ENCODE measurements around the gene FAM171A1.

FAM171A1 gene

GRCh38 chr10:15374566-15374965 lies 3.5 kb upstream of the FAM171A1 start:
- no peak overlapping the region for H3K27ac ChIP-seq (ENCODE audit: insufficient read depth, low read length, poor library complexity, severe bottlenecking)
- no peak for DNase-seq
- no peaks in the 10 kb centered on the region for H3K4me1 ChIP-seq (ENCODE audit: control insufficient read depth, insufficient read depth, low read length, poor library complexity, severe bottlenecking)
- no peak overlapping the region for H3K4me3 ChIP-seq (ENCODE audit: insufficient read depth, low read depth, low read length, poor library complexity, severe bottlenecking)
- no peaks in the 10 kb centered on the region for H3K9me3 ChIP-seq (ENCODE audit: control insufficient read depth, low read length)
- H3K36me3 ChIP-seq (ENCODE audit: control insufficient read depth, insufficient read depth, low read length): no peaks in the 10 kb centered on the region
- no peaks in the 10 kb centered on the region for H3K27me3 ChIP-seq (replicated peaks; ENCODE audit: control insufficient read depth, insufficient read depth, low read length, poor library complexity, severe bottlenecking)

GRCh38 chr10:15374156-15374555 lies 3.1 kb upstream of the FAM171A1 start:
- no peak for DNase-seq
- H3K9me3 ChIP-seq (ENCODE audit: control insufficient read depth, low read length): no peaks in the 10 kb centered on the region
- H3K27me3 ChIP-seq (replicated peaks; ENCODE audit: control insufficient read depth, insufficient read depth, low read length, poor library complexity, severe bottlenecking): no peaks in the 10 kb centered on the region
- H3K36me3 ChIP-seq (ENCODE audit: control insufficient read depth, insufficient read depth, low read length): no peaks in the 10 kb centered on the region
- H3K4me3 ChIP-seq (ENCODE audit: insufficient read depth, low read depth, low read length, poor library complexity, severe bottlenecking): no peak overlapping the region
- H3K4me1 ChIP-seq (ENCODE audit: control insufficient read depth, insufficient read depth, low read length, poor library complexity, severe bottlenecking): no peaks in the 10 kb centered on the region
- H3K27ac ChIP-seq (ENCODE audit: insufficient read depth, low read length, poor library complexity, severe bottlenecking): no peak overlapping the region

- Histone ChIP-seq H3K9me3 (ENCODE audit: control insufficient read depth, low read length) (no peaks in the 10 kb centered on the region), H3K27ac (ENCODE audit: insufficient read depth, low read length, poor library complexity, severe bottlenecking) (no peak overlapping the region), H3K36me3 (ENCODE audit: control insufficient read depth, insufficient read depth, low read length) (no peaks in the 10 kb centered on the region), H3K4me1 (ENCODE audit: control insufficient read depth, insufficient read depth, low read length, poor library complexity, severe bottlenecking) (no peaks in the 10 kb centered on the region), H3K27me3 (replicated peaks; ENCODE audit: control insufficient read depth, insufficient read depth, low read length, poor library complexity, severe bottlenecking) (no peaks in the 10 kb centered on the region), H3K4me3 (ENCODE audit: insufficient read depth, low read depth, low read length, poor library complexity, severe bottlenecking) (no peak overlapping the region)
- DNase-seq: no peak
Measured at GRCh38 chr10:15373199-15373598, 2.1 kb upstream of the FAM171A1 start.

- DNase-seq: peak in 2 of 3 donors; percentile 17 to 29
- Histone ChIP-seq H3K36me3 (ENCODE audit: control insufficient read depth, insufficient read depth, low read length) (no peaks in the 10 kb centered on the region), H3K27me3 (replicated peaks; ENCODE audit: control insufficient read depth, insufficient read depth, low read length, poor library complexity, severe bottlenecking) (no peaks in the 10 kb centered on the region), H3K27ac (ENCODE audit: insufficient read depth, low read length, poor library complexity, severe bottlenecking) (no peak overlapping the region), H3K9me3 (ENCODE audit: control insufficient read depth, low read length) (no peaks in the 10 kb centered on the region), H3K4me1 (ENCODE audit: control insufficient read depth, insufficient read depth, low read length, poor library complexity, severe bottlenecking) (no peaks in the 10 kb centered on the region), H3K4me3 (ENCODE audit: insufficient read depth, low read depth, low read length, poor library complexity, severe bottlenecking) (peak overlapping the region; percentile 47)
Measured at GRCh38 chr10:15370212-15370855, 755 bp downstream of the FAM171A1 start.

GRCh38 chr10:15369256-15370211 lies 1.6 kb downstream of the FAM171A1 start:
- Histone ChIP-seq H3K9me3 (ENCODE audit: control insufficient read depth, low read length) (no peaks in the 10 kb centered on the region), H3K27me3 (replicated peaks; ENCODE audit: control insufficient read depth, insufficient read depth, low read length, poor library complexity, severe bottlenecking) (no peaks in the 10 kb centered on the region), H3K4me3 (ENCODE audit: insufficient read depth, low read depth, low read length, poor library complexity, severe bottlenecking) (peak overlapping the region; percentile 47), H3K27ac (ENCODE audit: insufficient read depth, low read length, poor library complexity, severe bottlenecking) (no peak overlapping the region), H3K36me3 (ENCODE audit: control insufficient read depth, insufficient read depth, low read length) (no peaks in the 10 kb centered on the region), H3K4me1 (ENCODE audit: control insufficient read depth, insufficient read depth, low read length, poor library complexity, severe bottlenecking) (no peaks in the 10 kb centered on the region)
- no peak for DNase-seq

- no peak for DNase-seq
- no peak overlapping the region for H3K27ac ChIP-seq (ENCODE audit: insufficient read depth, low read length, poor library complexity, severe bottlenecking)
- H3K9me3 ChIP-seq (ENCODE audit: control insufficient read depth, low read length): no peaks in the 10 kb centered on the region
- H3K27me3 ChIP-seq (replicated peaks; ENCODE audit: control insufficient read depth, insufficient read depth, low read length, poor library complexity, severe bottlenecking): no peaks in the 10 kb centered on the region
- H3K36me3 ChIP-seq (ENCODE audit: control insufficient read depth, insufficient read depth, low read length): no peaks in the 10 kb centered on the region
- no peaks in the 10 kb centered on the region for H3K4me1 ChIP-seq (ENCODE audit: control insufficient read depth, insufficient read depth, low read length, poor library complexity, severe bottlenecking)
- H3K4me3 ChIP-seq (ENCODE audit: insufficient read depth, low read depth, low read length, poor library complexity, severe bottlenecking): no peak overlapping the region
Measured at GRCh38 chr10:15368101-15368855, 2.8 kb downstream of the FAM171A1 start.

- H3K36me3 ChIP-seq (ENCODE audit: control insufficient read depth, insufficient read depth, low read length): no peaks in the 10 kb centered on the region
- DNase-seq: no peak
- no peaks in the 10 kb centered on the region for H3K27me3 ChIP-seq (replicated peaks; ENCODE audit: control insufficient read depth, insufficient read depth, low read length, poor library complexity, severe bottlenecking)
Measured at GRCh38 chr10:15367296-15368085, 3.6 kb downstream of the FAM171A1 start.

GRCh38 chr10:15365692-15366091 lies 5.4 kb downstream of the FAM171A1 start:
- Histone ChIP-seq H3K27me3 (replicated peaks; ENCODE audit: control insufficient read depth, insufficient read depth, low read length, poor library complexity, severe bottlenecking) (no peaks in the 10 kb centered on the region), H3K36me3 (ENCODE audit: control insufficient read depth, insufficient read depth, low read length) (no peaks in the 10 kb centered on the region), H3K4me1 (ENCODE audit: control insufficient read depth, insufficient read depth, low read length, poor library complexity, severe bottlenecking) (no peaks in the 10 kb centered on the region), H3K9me3 (ENCODE audit: control insufficient read depth, low read length) (no peaks in the 10 kb centered on the region), H3K4me3 (ENCODE audit: insufficient read depth, low read depth, low read length, poor library complexity, severe bottlenecking) (no peak overlapping the region), H3K27ac (ENCODE audit: insufficient read depth, low read length, poor library complexity, severe bottlenecking) (no peak overlapping the region)
- DNase-seq: no peak

More at GRCh38 chr10:15367296-15368085, 3.6 kb downstream of the FAM171A1 start:
- Histone ChIP-seq H3K27ac (ENCODE audit: insufficient read depth, low read length, poor library complexity, severe bottlenecking) (no peak overlapping the region), H3K4me1 (ENCODE audit: control insufficient read depth, insufficient read depth, low read length, poor library complexity, severe bottlenecking) (no peaks in the 10 kb centered on the region), H3K4me3 (ENCODE audit: insufficient read depth, low read depth, low read length, poor library complexity, severe bottlenecking) (no peak overlapping the region), H3K9me3 (ENCODE audit: control insufficient read depth, low read length) (no peaks in the 10 kb centered on the region)

GRCh38 chr10:15364001-15364400 lies 7.1 kb downstream of the FAM171A1 start:
- no peak for DNase-seq
- Histone ChIP-seq H3K36me3 (ENCODE audit: control insufficient read depth, insufficient read depth, low read length) (no peaks in the 10 kb centered on the region), H3K4me3 (ENCODE audit: insufficient read depth, low read depth, low read length, poor library complexity, severe bottlenecking) (no peak overlapping the region), H3K4me1 (ENCODE audit: control insufficient read depth, insufficient read depth, low read length, poor library complexity, severe bottlenecking) (no peaks in the 10 kb centered on the region), H3K27me3 (replicated peaks; ENCODE audit: control insufficient read depth, insufficient read depth, low read length, poor library complexity, severe bottlenecking) (no peaks in the 10 kb centered on the region), H3K27ac (ENCODE audit: insufficient read depth, low read length, poor library complexity, severe bottlenecking) (no peak overlapping the region), H3K9me3 (ENCODE audit: control insufficient read depth, low read length) (no peaks in the 10 kb centered on the region)
